HG02588 (cell line): ENCODE measurements around the gene RAPGEF2.

Experiments
- ATAC-seq: cut with Tn5 transposase; IDR thresholded peaks from one replicate; pipeline ENCODE4 v1.9.1; 2021; ENCODE audit warnings: mild to moderate bottlenecking, moderate library complexity; ENCODE audit not compliant: unreplicated experiment

RAPGEF2 gene

DNA sequence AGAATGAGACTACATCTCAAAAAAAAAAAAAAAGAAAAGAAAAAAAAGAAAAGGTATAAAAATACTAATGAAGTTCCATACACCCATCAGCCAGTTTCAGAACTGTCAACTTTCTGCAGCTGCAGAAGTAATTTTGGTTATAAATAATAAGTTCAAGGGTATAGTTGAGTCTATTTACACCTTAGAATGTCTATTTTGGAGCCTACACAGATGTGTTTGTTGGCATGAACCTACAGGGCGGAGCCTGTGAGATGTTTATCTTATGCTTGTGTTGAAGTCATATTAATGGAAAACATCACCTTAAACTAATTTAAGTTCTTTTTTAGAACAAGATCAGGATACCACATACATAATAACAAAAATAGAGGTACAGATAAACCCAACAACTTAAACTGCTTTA is 85.8 kb downstream of the RAPGEF2 start:
- ATAC-seq: no peak

- ATAC-seq: no peak
Observed at GRCh38 chr4:159190651-159191050, 87.8 kb downstream of the RAPGEF2 start.

DNA sequence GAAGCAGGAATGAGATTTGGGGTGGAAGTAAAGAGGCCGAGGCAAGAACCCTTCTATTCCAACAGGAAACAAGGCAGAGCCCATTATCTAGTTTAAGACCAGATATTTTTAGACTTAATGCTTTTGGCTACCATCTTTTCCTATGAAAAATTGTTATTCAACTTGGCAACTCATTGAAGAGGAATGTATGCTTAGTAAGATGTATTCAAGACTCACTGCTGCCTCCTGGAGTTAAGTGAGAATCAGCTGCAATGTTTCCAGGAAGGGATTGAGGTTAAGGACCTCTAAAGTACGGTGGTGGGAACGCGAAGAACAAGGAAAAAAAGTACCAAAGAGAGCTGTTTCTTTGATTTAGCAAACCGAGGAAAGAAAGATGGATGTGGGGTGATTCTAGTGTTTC is 89.1 kb downstream of the RAPGEF2 start:
- no peak for ATAC-seq

GRCh38 chr4:159193046-159193620 is 90.3 kb downstream of the RAPGEF2 start:
- no peak for ATAC-seq

GRCh38 chr4:159195361-159195769 is 92.5 kb downstream of the RAPGEF2 start:
- no peak for ATAC-seq

GRCh38 chr4:159197260-159197884 is 94.5 kb downstream of the RAPGEF2 start:
- no peak for ATAC-seq

DNA sequence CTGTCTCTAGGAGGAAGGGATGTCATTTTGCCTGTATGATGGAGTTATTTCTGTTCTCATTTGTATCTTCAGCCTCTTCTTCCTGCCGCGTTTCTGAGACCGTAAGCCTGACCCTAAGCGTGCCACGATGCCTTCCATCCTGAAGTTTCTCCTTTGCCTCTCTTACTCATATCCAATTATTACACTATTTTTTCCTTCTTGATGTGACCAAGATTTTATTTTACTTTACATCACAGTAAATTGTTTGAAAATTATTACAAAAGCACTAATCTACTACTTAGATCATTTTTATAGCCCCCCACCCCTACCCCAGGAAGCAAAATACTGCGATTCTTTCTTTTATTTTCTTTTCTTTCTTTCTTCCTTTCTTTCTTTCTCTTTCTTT is 95.0 kb downstream of the RAPGEF2 start:
- no peak for ATAC-seq

- no peak for ATAC-seq
Observed at GRCh38 chr4:159199826-159200225, 96.9 kb downstream of the RAPGEF2 start.

DNA sequence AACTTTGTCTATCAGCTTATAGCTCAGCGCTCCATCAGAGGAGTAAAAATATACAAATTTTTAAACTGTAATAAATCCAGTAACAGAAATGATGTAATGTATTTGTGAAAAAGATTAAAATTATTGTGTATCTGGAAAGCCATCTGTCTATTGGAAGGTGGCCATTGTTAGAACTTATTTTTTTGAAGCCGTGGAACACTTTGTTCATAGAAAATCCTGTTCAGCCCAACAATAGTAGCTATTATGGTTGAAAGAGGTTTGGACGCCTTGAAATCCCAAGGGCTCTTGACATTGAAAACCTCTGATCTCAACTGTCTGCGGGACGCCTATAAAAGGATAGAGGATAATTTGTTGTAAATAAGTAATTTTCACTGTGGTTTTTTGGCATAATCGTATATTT is 98.3 kb downstream of the RAPGEF2 start:
- ATAC-seq: no peak

- no peak for ATAC-seq
Observed at GRCh38 chr4:159204566-159204965, 101.7 kb downstream of the RAPGEF2 start.

GRCh38 chr4:159205466-159205865 is 102.6 kb downstream of the RAPGEF2 start:
- no peak for ATAC-seq

DNA sequence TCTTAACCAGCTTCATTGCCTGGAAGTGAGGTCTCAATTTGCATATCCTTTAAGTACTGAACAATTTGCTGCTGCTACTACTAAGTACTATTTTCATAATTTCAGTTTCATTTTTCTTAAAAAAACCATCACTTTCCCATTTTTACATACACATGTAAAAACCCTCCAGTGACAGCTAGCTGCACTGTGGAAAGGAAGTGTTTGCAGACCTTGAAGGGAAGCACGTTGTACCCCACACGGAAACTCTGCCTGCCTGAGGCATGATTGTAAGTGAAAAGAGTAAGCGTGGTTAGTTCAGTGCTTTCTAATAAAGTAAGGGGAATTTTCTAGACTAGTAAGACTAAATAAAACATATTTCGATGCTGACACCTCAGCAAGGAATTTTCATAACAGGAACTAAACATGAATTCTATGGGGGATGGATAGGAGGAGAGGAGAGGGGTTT is 103.6 kb downstream of the RAPGEF2 start:
- peak; percentile 95 for ATAC-seq

DNA sequence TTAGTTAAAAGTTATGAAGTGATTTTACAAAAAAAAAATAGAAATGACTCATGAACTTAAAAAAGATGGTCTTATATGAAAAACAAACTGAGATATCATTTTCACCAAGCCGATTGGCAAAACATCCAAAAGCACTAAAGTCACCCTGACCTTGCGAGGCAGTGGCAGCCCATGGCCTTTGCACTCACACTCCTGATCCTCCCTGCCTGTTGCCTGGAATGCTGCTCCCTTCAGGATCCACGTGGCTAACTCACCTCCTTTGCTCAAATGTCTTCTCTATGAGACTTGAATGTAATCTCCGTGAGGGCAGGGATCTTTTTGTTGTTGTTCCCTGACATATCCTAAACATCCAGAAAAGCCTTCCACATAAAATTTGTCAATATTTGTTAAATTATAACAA is 106.4 kb downstream of the RAPGEF2 start:
- ATAC-seq: no peak

GRCh38 chr4:159210975-159211374 is 108.1 kb downstream of the RAPGEF2 start:
- no peak for ATAC-seq

DNA sequence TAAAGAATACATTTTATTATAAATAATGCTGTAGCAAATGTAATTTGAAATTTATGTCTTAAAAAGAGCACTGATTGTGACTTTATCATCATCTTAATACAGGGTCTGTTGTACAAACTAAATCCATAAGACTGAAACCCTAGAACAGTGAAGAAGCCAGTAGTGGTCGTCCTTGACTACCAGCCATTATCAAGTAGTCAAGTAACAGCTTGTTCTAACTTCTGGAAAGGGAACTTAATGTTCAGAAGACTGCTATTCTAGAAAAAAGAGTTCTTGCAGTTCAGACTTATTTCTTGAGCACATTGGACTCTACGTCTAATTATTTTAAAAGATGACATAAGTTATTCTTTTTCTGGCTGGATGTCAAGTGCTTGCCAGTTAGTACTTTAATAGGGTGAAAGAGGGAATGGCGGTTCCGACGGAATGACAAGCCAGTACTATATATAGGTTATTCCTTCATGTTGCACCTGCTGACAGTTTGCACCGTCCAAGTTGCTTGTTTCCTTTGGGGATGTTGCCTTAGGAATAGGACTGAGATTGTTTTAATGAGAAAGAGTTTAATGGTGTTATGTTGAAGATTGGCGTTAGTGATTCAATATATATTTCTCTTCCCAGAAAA is 109.9 kb downstream of the RAPGEF2 start:
- no peak for ATAC-seq

DNA sequence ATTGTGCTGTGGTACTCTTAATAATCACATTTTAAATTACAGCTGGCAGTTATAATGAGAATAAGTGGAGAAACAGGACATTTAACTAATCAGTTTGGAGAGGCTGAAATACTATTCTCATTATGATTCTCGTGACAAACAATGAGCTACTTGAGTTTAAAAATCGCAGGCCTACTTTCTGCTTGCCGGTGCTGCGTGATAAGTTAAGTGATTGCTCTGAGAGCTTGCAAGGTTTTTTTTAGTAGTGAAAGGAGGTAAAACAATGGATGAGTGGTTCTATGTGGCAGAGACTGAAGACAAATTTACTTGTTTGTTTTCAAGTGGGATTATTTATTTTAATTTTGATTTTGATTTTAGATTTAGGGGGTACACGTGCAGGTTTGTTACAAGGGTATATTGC is 114.0 kb downstream of the RAPGEF2 start:
- ATAC-seq: no peak

GRCh38 chr4:159219862-159220261 is 117.0 kb downstream of the RAPGEF2 start:
- no peak for ATAC-seq

DNA sequence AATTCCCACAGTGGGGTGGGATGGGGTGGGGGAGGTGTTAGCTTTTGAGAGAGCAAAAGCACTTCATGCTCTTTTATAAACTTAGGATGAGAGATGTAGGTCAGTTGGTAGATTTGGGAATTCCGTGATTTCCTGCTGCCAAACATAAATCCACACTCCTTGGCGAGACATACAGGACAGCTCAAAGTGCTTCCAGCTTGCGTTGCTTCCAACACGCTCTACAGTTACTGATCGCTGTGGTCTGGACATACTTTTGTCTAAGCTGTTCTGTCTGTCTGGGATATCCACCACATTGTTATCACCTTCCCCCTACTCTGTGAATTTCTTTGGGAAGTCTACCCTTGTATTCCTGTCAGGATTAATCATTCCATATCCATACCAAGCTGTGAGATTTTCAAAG is 117.5 kb downstream of the RAPGEF2 start:
- ATAC-seq: no peak

DNA sequence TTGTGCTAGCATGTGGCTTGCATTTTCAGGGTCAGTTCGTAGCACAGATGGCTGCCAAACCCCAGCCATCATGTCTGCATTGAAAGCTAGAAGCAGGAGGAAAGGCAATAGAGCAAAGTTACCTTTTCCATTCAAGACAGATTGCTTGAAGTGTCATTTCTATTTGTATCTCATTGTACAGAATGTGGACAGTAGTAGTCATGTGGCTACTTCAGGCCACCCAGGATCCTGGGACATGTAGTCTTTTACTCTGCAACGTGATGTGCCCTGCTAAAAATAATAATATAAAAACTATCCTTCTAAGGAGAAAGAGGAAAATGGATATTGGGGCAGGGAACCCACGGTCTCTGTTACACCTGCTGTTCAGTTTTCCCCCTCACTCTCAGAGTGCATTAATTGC is 118.4 kb downstream of the RAPGEF2 start:
- ATAC-seq: no peak

GRCh38 chr4:159222043-159222552 is 119.2 kb downstream of the RAPGEF2 start:
- ATAC-seq: no peak

DNA sequence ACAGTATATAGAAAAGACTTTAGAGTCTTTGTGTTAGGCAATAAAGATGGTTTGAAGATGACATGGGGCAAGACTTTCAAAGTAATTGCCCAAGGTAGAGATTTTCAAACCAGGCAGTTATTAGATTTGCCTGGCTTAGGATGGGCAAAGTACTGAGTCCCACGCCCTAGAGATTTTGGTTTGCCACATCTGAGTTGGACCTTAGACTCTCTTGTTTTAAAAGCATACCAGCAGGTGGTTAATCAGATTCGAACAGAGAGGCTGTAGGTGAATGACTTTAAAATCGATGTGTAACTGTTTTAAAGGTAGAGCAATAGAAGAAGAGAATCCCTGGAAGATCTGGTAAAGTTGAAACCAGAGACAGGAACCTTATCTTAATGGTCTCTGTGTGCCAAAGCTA is 121.5 kb downstream of the RAPGEF2 start:
- ATAC-seq: no peak

DNA sequence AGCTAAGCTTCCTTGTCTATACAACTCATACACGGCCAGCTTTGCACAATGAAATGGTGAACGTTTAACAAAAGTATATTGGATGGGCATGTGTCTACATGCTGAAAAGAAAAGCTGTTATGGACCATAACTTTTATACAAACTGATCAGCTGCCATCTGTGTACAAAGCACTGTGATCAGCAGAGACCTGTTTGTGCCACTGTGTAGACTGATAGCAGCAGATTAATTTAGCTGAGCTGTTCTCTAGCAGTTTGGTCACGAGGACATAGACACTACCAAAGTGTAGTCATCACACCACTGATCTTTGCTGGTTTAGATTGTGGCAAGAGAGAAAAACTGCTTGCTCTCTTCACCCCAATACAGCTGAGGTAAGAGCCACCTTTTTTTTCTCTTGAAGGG is 124.5 kb downstream of the RAPGEF2 start:
- ATAC-seq: no peak
